Activated T-cell treated with anti-CD3 and anti-CD28 coated beads, Interleukin-2, amount 50 U/mL, for 4 hours (primary cell): ENCODE measurements around the gene GPR4. TPM values are rescaled to one million over a fixed set of nuclear protein-coding genes. Genes with fewer than 3 reads are reported as not detected.

Source experiments
- ATAC-seq, 2 donors: fragments of 200-7000 bp; cut with Tn5 transposase; one replicate each; pipeline ENCODE4 v1.10.0; 2021
- DNase-seq: peaks from one replicate; pipeline ENCODE4 v3.0.0-alpha.2; 2020
- H3K27me3 Mint-ChIP-seq: one replicate; pipeline ENCODE4 v1.8.0; 2021; ENCODE audit warnings: low read depth, mixed read lengths
- H3K36me3 Mint-ChIP-seq: one replicate; pipeline ENCODE4 v1.8.0; 2022; ENCODE audit warnings: mixed read lengths; ENCODE audit not compliant: insufficient read depth
- H3K4me1 Mint-ChIP-seq: one replicate; pipeline ENCODE4 v1.8.0; 2021; ENCODE audit warnings: low read depth, mixed read lengths
- H3K4me3 Mint-ChIP-seq: one replicate; pipeline ENCODE4 v1.8.0; 2021; ENCODE audit warnings: mild to moderate bottlenecking, moderate library complexity, mixed read lengths
- H3K9me3 Mint-ChIP-seq: one replicate; pipeline ENCODE4 v1.8.0; 2021; ENCODE audit warnings: mixed read lengths
- total RNA-seq, 3 donors: library from RNA; stranded (reverse); gene quantifications; one replicate each; pipeline ENCODE4 v1.2.1, GENCODE V29; 2021

GPR4 gene
- total RNA-seq: under 1 TPM in 1 of 3 donors, not detected in 2; 0.05 TPM

DNA sequence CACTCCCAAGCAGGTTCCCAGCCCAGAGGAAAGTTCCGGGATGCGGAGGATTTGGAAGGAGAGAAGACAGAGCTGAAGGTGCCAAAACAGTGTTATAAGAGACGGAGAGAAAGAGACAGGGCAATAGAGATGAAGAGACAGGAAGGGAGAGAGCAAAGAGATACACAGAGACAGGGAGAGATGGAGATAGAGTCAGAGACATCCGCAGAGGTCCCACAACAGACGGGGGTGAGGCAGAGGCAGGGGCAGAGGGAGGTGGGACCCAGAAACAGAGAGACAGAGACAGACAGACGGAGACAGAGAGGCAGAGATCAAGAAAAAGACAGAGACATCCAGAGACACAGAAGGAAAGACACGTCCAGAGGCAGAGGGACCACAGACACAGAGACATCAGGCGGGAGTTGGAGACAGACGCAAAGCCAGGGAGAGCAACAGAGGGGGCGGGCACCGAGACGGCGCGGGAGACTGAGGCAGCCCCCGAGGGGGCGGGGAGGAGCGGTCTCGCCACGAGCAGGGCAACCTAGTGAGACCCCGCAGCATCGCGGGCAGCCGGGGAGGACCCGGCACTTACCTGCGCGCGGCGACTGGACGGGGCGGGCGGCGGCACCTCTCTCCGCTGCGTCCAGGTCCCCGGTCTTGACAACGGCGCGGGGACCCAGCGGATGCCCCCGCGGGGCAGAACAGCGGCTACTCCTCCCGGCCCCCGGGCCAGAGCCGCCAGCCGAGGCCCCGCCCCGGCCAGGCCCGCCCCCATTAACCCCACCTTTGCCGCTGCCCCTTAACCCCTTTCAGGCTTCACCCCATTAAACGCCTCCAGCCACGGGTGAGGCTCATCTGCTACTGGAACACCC, at the start of gene GPR4:
Gene GPR4, minus strand, starts transcription at position 689 of the 851 bp plus-strand sequence. CDS start 10,346 bp downstream, outside the sequence.
- Mint-ChIP-seq H3K36me3 (no peaks in the 10 kb centered on the region), H3K27me3 (peaks cover 64% of the 10 kb centered on the region), H3K4me3 (no peak within 1 kb of the TSS), H3K9me3 (no peaks in the 10 kb centered on the region), H3K4me1 (peaks cover 31% of the 10 kb centered on the region)
- ATAC-seq (peak; percentile 15 to 47), DNase-seq (no peak)

DNA sequence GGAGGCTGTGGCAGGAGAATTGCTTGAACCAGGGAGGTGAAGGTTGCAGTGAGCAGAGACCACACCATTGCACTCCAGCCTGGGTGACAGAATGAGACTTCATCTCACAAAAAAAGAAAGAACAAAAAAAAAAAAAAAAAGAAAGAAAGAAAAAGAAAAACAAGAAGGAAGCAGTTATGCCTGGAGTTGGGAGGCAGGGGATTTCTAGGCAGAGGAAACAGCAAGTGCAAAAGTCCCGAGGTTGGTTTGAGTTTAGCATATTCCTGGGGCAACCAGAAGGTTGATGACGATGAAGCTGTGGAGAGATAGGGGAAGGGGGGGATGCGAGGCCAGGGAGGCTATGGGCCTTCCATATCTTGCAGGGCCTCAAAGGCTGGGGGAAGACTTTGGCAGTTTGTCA, 48.7 kb upstream of the GPR4 start:
- Mint-ChIP-seq H3K27me3 (peaks cover 3% of the 10 kb centered on the region), H3K9me3 (no peaks in the 10 kb centered on the region), H3K4me1 (peaks cover 7% of the 10 kb centered on the region), H3K4me3 (no peak overlapping the region), H3K36me3 (no peaks in the 10 kb centered on the region)
- no peak for DNase-seq
- no peak for ATAC-seq

DNA sequence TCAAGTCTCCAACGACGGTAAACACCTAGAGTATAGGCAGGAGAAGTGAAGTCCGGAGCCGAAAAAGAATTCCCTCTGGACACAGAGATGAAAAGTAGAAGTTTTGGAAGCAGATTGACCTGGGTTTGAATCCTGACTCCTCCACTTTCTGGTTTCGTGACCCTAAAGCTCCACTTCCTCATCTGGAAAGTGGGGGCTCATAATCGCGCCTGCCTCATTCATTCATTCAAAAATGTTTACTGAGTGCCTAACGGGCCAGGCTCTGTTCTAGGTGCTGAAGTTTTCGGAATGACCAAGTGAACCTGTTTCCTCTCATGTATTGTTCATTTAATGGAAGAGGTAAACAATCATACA, 44.3 kb upstream of the GPR4 start:
- peaks cover 2% of the 10 kb centered on the region for H3K9me3 Mint-ChIP-seq
- peaks cover 3% of the 10 kb centered on the region for H3K36me3 Mint-ChIP-seq
- DNase-seq (no peak), ATAC-seq (no peak)
- peaks cover 24% of the 10 kb centered on the region for H3K4me1 Mint-ChIP-seq
- peaks cover 3% of the 10 kb centered on the region for H3K27me3 Mint-ChIP-seq
- peak overlapping the region; percentile 80 for H3K4me3 Mint-ChIP-seq

DNA sequence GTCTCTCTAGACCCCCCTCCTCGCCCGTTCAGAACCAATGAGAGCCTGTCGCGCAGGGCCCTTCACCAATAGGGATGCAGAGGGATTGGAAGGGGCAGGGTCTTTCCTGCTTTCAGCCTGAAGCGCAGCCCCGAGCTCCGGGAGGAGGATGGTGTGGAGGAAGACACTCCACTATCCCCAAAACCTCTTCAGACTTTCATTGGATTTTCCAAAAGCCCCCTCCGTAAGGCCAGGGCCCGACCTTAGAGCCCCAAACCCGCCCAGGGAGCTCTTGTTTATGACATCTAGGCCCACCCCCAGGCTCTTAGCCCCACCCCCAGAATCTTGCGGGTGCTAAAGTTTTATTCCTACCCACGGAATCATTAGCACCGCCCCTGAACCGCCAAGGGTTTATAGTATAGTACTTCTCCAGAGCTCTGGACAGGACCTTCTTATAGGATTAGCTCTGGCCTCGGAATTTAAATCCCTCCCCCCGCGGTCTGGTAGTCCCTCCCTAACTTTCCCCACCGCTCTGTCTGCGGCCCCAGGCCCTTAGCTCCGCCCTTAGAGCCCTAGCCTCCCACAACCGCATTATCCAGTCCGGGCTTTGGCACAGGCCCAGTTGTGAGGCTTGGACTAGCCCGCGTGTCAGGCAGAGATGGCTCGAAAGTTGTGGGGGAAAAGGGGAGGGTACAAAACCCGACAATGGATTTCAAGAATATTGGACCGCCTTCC, 43.8 kb upstream of the GPR4 start:
- Mint-ChIP-seq H3K9me3 (peaks cover 7% of the 10 kb centered on the region), H3K27me3 (peaks cover 3% of the 10 kb centered on the region), H3K4me1 (peaks cover 29% of the 10 kb centered on the region), H3K36me3 (peaks cover 7% of the 10 kb centered on the region), H3K4me3 (peak overlapping the region; percentile 80)
- DNase-seq: peak; percentile 53
- ATAC-seq: peak; percentile 29 to 33

DNA sequence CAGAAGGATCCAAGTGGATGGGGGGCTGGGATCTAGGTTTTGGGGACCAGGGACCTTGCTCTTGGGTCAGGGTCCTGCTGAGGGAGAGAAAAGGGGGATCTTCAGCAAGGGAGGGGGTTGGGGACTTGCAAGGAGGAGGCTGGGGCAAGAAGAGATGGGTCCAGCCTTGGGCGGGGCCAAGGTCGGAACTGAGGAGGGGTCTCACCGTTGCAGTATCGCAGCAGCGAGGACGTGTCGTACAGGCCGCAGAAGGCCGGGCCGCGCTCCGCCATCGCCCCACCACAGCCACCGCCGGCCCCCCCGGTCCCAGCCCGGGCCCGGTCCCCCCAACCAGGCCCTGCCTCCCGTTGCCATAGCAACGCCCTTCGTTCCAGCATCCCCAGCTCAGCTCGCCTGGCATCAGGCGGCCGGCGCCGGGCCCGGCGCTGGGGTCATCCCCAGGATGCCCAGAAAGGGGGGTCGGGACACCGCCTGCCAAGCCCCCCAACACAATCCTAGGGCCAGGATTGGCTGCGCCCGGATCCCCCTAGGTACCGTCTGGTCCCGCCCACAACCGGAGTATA, 43.1 kb upstream of the GPR4 start:
- peak overlapping the region; percentile 80 for H3K4me3 Mint-ChIP-seq
- no peak for DNase-seq
- H3K4me1 Mint-ChIP-seq: peaks cover 31% of the 10 kb centered on the region
- ATAC-seq: no peak
- H3K9me3 Mint-ChIP-seq: peaks cover 8% of the 10 kb centered on the region
- H3K27me3 Mint-ChIP-seq: peaks cover 3% of the 10 kb centered on the region
- peaks cover 8% of the 10 kb centered on the region for H3K36me3 Mint-ChIP-seq

DNA sequence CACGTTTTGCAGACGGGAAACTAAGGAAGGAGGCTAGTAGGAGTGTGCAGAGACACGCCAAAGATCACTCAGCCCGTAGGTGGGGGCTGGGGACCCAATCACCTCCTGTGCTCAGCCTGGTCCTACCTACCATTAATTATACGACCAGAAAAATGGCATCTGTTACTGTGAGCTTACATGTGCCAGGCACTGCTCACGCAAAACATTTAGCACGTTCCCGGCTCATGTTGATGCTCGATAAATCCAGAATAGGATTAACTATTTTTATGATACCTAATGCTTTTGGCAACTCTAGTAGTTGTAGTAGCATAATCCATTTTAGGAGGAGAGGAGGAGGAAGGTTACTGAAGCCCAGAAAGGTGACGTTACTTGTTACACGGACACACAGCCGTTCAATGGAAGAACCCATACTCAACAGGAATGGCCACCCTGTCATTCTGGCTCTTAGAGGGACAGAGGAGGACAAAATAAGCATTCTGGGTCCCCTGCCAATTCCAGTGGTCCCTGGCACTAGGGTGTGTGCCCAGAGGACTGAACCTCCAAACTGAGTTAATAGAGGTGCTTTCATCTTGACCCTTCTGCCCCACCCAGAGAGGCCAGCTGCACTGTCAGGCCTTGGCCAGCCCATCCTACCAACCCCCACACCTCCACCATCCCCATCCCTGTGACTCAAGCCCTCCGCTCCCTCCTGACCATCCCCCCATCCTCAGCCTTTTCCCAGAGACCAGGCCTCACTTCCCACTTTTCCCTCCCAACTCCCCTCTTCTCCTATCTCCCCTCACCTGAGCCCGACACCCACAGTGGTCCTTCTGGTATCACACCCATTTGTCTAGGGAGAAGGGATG, 42.1 kb upstream of the GPR4 start:
- H3K4me3 Mint-ChIP-seq: no peak overlapping the region
- peaks cover 3% of the 10 kb centered on the region for H3K27me3 Mint-ChIP-seq
- H3K9me3 Mint-ChIP-seq: peaks cover 8% of the 10 kb centered on the region
- ATAC-seq (no peak), DNase-seq (no peak)
- H3K4me1 Mint-ChIP-seq: peaks cover 33% of the 10 kb centered on the region
- H3K36me3 Mint-ChIP-seq: peaks cover 8% of the 10 kb centered on the region

DNA sequence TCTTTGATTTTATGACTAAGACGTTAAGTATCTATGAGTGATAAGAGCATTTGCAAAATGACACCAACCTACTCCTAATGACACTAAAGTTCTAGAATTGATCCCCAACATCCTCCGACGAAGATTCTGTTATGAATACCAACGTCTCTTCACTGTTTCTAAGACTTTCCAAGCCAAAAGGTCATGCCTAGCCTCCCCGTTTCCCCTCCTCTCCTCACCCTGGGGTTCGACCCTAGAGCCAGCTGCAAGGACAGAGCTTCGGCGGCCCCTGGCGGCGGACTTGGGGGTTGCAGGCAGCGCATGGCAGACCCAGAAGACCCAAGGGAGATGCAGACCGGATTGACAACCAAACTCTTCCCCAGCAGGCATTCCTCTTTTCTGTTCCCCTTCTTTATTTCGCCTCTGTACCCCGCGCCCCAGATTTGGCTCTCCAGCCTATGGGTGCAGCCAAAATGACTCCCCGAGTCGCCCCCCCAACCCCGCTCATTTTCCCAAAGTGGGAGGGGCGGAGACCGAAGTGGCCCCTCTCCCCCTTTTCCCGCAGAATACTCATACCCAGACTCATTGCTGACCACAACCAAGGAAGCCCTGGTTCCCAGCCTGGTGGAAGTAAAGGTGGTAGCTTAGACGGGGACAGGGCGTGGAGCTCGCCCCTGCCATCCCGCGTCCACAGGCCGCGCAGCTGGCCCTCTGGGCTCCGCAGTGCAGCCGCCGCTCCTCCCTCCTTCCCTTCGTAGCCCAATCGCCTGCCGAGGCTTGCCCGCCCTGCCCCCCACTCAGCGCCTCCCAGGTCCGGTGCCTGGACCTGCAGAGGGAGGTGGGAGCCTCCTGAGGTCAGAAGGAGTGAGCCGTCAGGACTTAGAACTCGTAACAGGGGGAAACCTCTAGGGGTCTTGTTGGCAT, 41.3 kb upstream of the GPR4 start:
- H3K4me1 Mint-ChIP-seq: peaks cover 40% of the 10 kb centered on the region
- H3K9me3 Mint-ChIP-seq: peaks cover 8% of the 10 kb centered on the region
- peaks cover 3% of the 10 kb centered on the region for H3K27me3 Mint-ChIP-seq
- peak; percentile 95 for DNase-seq
- H3K4me3 Mint-ChIP-seq: peak overlapping the region; percentile 95
- H3K36me3 Mint-ChIP-seq: peaks cover 12% of the 10 kb centered on the region
- ATAC-seq: peak; percentile 52 to 59

DNA sequence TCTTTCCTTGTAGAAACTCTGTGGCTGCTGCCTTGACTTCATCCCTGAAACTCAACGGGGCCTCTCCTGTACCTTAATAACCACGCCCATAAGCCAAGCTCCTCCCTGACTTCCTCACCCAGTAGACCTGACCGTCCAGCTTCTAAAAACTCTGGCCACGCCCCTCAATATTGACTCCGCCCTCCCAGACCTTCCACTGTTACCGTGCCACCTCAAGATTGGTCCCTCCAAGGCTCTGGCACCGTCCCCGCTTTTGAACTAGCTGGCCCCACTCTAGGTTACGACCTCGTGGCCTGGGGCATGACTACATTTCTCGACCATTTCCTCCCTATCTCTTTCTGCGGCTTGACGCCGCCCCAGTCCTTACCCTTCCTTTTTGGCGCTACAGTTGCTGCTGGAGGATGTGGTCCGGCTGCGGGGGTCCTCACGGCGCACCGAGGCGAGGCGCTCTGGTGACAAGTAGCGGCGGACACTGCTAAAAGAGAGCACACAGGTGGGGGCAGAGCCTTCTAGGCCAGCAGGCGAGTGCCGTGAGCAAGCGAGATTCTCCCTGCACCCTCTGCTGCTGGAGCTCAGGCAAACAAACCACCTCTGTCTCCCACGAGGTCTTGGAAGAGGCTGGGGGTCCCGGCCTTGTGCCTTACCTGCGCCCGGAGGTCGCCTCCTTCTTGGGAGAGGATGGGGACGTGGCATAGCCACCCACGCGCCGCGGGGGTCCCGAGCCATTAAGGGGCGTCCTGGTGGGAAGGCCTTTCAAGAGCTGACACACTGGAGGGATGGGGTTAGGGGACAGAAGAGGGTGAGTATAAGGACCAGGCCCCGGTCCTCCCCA, 39.5 kb upstream of the GPR4 start:
- DNase-seq (peak; percentile 44), ATAC-seq (peak; percentile 7 to 15)
- Mint-ChIP-seq H3K9me3 (peaks cover 8% of the 10 kb centered on the region), H3K36me3 (peaks cover 12% of the 10 kb centered on the region), H3K4me1 (peaks cover 39% of the 10 kb centered on the region), H3K4me3 (peak overlapping the region; percentile 95), H3K27me3 (peaks cover 3% of the 10 kb centered on the region)

DNA sequence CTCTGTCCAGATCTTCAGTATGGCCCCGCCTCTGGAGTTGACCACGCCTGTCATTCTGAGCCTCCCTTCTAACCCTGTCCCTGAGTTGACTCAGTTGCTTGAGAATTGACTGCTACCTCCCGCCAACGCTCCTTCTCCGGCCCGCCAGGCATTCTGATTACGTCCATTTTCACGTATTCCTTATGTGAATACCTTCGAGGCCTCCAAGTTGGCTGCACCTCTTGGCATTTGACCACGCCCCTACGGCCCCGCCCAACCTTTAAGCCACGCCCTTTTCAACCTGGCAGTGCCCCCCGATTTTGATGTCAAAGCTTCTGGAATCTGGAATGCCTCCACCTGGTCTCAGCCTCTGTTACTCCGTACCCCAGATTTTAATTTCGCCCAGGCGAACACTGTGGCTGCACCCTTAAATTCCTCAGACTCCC, 38.8 kb upstream of the GPR4 start:
- Mint-ChIP-seq H3K4me1 (peaks cover 33% of the 10 kb centered on the region), H3K27me3 (no peaks in the 10 kb centered on the region), H3K4me3 (peak overlapping the region; percentile 95), H3K36me3 (peaks cover 12% of the 10 kb centered on the region), H3K9me3 (peaks cover 8% of the 10 kb centered on the region)
- no peak for ATAC-seq
- DNase-seq: peak; percentile 17

DNA sequence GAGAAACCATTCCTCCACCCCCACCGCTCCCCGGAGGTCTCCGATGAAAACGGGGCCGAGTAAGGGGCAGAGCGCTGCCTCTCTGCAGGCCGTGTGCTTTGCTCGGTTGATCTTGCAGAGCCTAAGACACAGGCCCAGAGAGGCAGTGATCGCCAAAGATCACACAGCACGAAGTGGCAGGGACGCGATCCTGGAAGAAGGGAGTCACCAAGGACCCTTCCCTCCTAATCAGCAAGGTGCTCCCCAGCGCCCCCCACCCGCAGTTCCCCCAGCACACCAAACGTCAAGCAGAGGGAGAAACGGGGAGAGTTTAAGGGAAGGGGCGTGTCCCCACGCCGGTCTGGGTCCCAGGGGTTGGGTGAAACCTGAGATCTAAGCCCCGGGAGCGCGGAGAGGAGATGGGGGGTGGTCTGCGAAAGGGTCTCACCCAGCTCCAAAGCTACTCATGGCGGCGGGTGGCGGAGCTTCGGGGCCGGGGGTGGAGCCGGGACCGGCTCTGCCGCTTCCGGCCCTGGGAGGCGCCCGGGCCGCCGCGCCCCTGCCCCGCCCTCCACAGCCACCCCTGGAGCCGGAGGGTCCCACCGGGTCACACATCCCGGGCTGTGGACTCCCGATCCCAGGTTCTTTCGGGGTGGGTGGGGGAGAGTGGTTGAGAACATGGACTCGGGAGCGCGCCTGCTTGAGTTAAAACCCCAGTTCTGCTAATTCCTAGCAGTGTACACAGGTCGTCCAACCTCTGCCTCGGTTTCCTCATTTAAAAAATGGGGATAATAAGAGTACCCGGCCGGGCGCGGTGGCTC, 37.1 kb upstream of the GPR4 start, which contains the start of gene EML2:
Gene EML2, minus strand, starts transcription at position 468 of the 800 bp plus-strand sequence. Its CDS starts 21 bp downstream, at position 447.
- peak within 1 kb of the TSS; percentile 93 for H3K4me3 Mint-ChIP-seq

DNA sequence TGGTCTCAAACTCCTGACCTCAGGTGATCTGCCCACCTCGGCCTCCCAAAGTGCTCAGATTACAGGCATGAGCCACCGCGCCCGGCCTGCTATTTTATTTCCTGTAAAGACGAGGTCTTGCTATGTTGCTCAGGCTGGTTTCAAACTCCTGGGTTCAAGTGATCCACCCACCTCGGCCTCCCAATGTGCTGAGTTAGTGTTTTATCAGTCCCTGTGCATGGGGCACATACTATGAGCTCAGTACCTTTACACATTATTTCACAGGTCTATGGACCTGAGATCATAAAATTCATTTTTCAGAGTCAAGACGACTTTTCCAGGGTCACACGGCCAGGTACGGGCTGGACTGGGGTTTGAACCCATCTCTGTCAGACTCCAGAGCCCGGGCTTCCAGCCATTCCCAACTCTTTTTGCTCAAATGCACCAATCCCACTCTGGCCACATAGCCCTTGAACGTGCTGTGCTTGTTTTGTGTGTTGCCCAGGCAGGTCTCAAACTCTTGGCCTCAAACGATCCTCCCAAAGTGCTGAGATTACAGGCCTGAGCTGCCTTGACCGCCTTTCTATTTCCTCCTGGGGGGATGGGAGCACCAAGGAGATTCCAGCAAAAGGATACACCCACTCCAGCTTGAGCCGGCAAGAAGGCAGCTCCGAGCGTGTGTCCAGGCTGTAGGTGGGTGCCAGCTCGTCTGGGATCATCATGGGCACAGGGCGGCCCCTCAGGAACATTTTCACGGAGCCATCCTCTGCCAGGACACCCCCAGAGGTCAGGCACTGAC, 36.1 kb upstream of the GPR4 start:
- H3K27me3 Mint-ChIP-seq: no peaks in the 10 kb centered on the region
- H3K9me3 Mint-ChIP-seq: peaks cover 8% of the 10 kb centered on the region
- ATAC-seq (no peak), DNase-seq (no peak)
- peaks cover 13% of the 10 kb centered on the region for H3K36me3 Mint-ChIP-seq
- peak overlapping the region; percentile 93 for H3K4me3 Mint-ChIP-seq
- peaks cover 23% of the 10 kb centered on the region for H3K4me1 Mint-ChIP-seq

More for the DNA sequence above, 37.1 kb upstream of the GPR4 start, which contains the start of gene EML2:
- Mint-ChIP-seq H3K36me3 (peaks cover 12% of the 10 kb centered on the region), H3K4me1 (peaks cover 33% of the 10 kb centered on the region), H3K9me3 (peaks cover 8% of the 10 kb centered on the region), H3K27me3 (no peaks in the 10 kb centered on the region)
- ATAC-seq (peak; percentile 16 to 18), DNase-seq (peak; percentile 37)
